Right lobe of liver (tissue), 4 donors: ENCODE measurements around the gene DEDD2.

Experiments
- POLR2A ChIP-seq: fragments of 450-650 bp; IDR thresholded peaks from one replicate; pipeline ENCODE4 v1.6.1; 2017; ENCODE audit warnings: antibody characterized with exemption, mild to moderate bottlenecking
- TF ChIP-seq, protein P1 (sequence below), 4 donors: fragments of 200-600 bp in 3 of 4; fragments of 450-650 bp in 1 of 4; IDR thresholded peaks; one replicate each; pipeline versions ENCODE4 v1.5.1 to v1.8.0; 2016 to 2022; ENCODE audit warnings: antibody characterized with exemption in 4 of 4, mild to moderate bottlenecking in 2 of 4
- donor health status: DM: no; HTN: no; CAD: no.
- donor health status: DM: no; HTN: no; CAD: no.
- donor health status: DM: no; HTN: yes; CAD: no.

DNA sequence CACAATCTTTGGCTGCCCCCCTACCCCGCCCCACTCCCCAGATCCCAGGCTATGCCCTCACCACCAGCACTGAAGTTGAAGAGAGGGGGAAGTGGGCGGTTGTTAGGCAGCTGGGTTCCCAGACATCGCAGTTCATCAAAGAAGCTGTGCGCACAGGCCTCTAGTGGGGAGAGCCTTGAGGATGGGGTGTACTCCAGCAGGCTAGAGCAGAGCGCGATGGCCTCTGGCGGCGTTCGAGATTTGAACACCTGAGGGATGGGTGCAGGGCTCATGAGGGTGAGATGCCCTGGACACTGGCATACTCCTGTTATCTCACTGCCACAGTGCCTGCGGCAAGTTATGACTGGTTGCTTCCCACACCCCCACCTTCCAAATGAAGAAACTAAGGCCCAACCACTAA lies 15.0 kb upstream of the DEDD2 start:
- TF ChIP-seq, protein P1, sequence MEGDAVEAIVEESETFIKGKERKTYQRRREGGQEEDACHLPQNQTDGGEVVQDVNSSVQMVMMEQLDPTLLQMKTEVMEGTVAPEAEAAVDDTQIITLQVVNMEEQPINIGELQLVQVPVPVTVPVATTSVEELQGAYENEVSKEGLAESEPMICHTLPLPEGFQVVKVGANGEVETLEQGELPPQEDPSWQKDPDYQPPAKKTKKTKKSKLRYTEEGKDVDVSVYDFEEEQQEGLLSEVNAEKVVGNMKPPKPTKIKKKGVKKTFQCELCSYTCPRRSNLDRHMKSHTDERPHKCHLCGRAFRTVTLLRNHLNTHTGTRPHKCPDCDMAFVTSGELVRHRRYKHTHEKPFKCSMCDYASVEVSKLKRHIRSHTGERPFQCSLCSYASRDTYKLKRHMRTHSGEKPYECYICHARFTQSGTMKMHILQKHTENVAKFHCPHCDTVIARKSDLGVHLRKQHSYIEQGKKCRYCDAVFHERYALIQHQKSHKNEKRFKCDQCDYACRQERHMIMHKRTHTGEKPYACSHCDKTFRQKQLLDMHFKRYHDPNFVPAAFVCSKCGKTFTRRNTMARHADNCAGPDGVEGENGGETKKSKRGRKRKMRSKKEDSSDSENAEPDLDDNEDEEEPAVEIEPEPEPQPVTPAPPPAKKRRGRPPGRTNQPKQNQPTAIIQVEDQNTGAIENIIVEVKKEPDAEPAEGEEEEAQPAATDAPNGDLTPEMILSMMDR (IDR thresholded peaks at IDR 0.05) = no peak
- no peak for TF ChIP-seq POLR2A
